ENCODE measurements around the gene STARD13. TPM values are rescaled to one million over a fixed set of nuclear protein-coding genes. Genes with fewer than 3 reads are reported as not detected.
A peak's percentile ranks its signal among the peaks of the same experiment; 100 is the strongest.

The STARD13 gene
- total RNA-seq, 4 donors from 2014 or later: 9.5 to 33.9 (median 30.3) TPM

DNA sequence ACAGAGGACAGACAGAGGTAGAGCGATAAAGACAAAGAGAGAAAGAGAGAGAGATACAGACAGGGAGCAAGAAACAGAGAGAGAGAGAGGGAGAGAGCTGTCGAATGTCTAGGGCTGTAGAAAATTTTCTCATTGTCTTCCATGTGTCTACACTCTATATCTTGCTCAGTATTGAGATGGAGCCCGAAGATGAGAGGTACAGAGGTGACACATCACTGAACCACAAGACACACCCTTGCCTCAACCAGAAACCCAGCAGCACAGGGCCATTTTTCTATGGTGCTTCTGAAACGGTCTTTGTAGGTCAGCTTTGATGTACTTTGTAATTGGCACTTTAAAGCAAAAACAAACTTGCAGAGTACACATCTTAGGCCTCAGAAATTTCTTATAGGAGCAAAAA is 157.4 kb downstream of the STARD13 start:
- Histone ChIP-seq H3K27me3 (no peaks in the 10 kb centered on the region), H3K27ac (no peak overlapping the region), H3K4me1 (peaks cover 0 to 30% (median 2%) of the 10 kb centered on the region in 4 donors), H3K36me3 (peaks cover 0 to 17% (median 0%) of the 10 kb centered on the region in 3 donors), H3K9me3 (no peaks in the 10 kb centered on the region), H3K4me3 (no peak overlapping the region)
- DNase-seq: no peak
- TF ChIP-seq POLR2A (IDR thresholded peaks at IDR 0.05): no peak
- no peak for TF ChIP-seq CTCF (IDR thresholded peaks at IDR 0.05)

DNA sequence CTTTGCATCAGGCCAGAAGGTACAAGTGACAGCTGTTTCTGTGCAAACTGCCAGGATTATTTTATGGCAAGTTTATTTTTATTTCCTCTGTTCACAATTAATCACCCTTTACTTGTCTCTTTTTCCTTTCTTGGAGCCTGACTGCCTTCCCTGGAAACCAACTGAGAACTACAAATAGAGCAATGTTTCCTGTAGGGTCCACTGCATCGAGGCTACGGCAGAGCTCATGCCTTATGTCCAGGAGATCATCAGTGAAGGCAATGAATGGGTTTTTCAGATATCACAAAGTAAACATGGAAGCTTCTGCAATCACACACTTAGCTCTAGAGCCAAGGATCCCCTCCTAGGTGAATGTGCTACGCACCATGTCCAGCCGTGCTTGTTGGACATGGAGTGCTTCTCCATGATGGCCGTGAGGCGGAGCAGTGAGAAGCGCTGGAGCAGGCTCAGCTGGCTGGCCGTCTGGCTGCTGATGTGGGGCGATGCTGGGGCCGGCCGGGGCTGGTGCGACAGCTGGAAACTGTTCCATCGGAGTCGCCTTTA is 158.5 kb downstream of the STARD13 start:
- H3K27me3 ChIP-seq: no peaks in the 10 kb centered on the region
- H3K4me3 ChIP-seq: no peak overlapping the region
- H3K36me3 ChIP-seq: peaks cover 0 to 13% (median 0%) of the 10 kb centered on the region in 3 donors
- TF ChIP-seq POLR2A (IDR thresholded peaks at IDR 0.05) (no peak), CTCF (IDR thresholded peaks at IDR 0.05) (no peak)
- peaks cover 0 to 30% (median 2%) of the 10 kb centered on the region in 4 donors for H3K4me1 ChIP-seq
- DNase-seq: no peak
- H3K27ac ChIP-seq: peak overlapping the region in 2 of 4 donors; percentile 14 to 76
- H3K9me3 ChIP-seq: no peaks in the 10 kb centered on the region

DNA sequence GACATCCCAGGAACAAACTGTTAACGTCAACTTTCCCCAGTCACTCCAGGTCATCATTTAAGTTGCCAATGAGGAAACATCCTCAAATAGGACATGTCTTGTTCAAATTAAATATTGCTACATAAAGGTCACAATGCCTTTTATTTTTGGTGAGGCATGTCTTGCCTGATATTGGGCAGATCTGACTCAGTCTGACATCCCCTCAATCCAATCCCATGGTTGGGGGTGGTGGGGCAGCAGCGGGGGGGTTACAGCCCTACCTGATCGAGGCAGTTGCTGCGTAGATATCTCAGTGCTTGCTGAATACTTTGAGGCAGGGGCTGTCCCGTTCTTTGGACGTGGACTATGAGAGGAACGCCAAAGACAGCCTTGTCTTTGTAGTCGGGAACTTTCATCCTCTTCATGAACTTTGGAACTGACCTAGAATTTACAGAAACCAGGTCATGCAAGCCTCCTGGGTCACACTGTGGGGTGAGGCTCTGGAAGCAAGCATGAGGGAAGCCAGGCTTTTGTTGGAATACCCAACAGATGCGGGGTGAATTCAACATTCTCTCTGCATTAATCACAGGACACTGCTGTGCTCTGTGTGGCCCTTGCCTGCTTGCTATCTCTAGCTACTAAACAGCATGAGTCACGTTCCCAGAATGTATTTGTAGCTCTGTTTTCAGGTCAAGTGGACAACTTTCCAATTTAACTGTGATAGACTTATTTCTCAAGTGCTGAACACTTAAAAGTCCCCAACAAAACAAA is 159.6 kb downstream of the STARD13 start:
- TF ChIP-seq CTCF (IDR thresholded peaks at IDR 0.05) (no peak), POLR2A (IDR thresholded peaks at IDR 0.05) (no peak)
- peaks cover 0 to 30% (median 2%) of the 10 kb centered on the region in 4 donors for H3K4me1 ChIP-seq
- H3K27ac ChIP-seq: peak overlapping the region; percentile 35 to 76 (median 50)
- H3K9me3 ChIP-seq: no peaks in the 10 kb centered on the region
- DNase-seq: peak in 2 of 3 donors; percentile 52 to 57
- no peaks in the 10 kb centered on the region for H3K27me3 ChIP-seq
- H3K4me3 ChIP-seq: no peak overlapping the region
- H3K36me3 ChIP-seq: peaks cover 0 to 12% (median 0%) of the 10 kb centered on the region in 3 donors

GRCh38 chr13:33123066-33123859 is 162.3 kb downstream of the STARD13 start:
- no peaks in the 10 kb centered on the region for H3K27me3 ChIP-seq
- H3K9me3 ChIP-seq: no peaks in the 10 kb centered on the region
- peaks cover 0 to under 1% (median 0%) of the 10 kb centered on the region in 3 donors for H3K36me3 ChIP-seq
- no peak overlapping the region for H3K4me3 ChIP-seq
- no peak for TF ChIP-seq POLR2A (IDR thresholded peaks at IDR 0.05)
- TF ChIP-seq CTCF (IDR thresholded peaks at IDR 0.05): no peak
- DNase-seq: peak in 1 of 3 donors; percentile 56
- H3K27ac ChIP-seq: peak overlapping the region in 2 of 4 donors; percentile 4 to 43
- H3K4me1 ChIP-seq: peaks cover 0 to 30% (median 2%) of the 10 kb centered on the region in 4 donors

DNA sequence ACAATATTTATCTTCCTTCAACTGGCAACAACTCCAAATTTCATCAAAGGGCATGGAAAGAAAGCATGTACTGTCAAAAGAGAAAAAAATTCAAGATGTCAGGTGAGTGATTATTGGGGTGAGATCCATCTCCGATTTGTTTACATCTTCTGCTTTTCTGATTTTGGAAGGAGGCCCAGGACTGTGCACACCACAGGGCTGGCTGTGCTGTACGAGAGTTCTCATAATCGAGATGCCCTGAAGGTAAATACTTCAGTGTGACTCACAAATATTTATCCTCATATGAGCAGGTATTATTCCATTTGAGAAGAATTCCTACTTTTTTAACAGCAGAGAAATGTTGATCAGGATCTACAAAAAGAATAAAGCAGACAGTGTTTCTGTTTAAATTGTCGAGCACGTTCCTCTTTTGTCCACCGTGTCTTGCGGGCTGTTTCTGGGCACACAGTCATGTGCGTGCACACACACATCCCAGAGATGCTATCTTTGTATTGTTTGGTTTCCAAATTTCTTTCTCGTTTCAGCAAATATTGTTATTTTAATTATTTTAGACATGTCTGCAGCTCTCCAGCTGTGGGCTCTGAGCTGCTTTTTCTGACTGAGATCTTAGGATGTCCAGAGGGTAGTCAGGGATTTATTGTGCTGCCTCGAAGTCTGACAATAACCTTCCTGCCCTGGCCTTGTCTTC is 165.6 kb downstream of the STARD13 start:
- Histone ChIP-seq H3K36me3 (peaks cover 0 to 22% (median 0%) of the 10 kb centered on the region in 3 donors), H3K4me1 (peaks cover 0 to 9% (median 0%) of the 10 kb centered on the region in 4 donors), H3K4me3 (no peak overlapping the region), H3K27me3 (no peaks in the 10 kb centered on the region), H3K9me3 (no peaks in the 10 kb centered on the region), H3K27ac (no peak overlapping the region)
- no peak for TF ChIP-seq CTCF (IDR thresholded peaks at IDR 0.05)
- TF ChIP-seq POLR2A (IDR thresholded peaks at IDR 0.05): no peak
- DNase-seq: no peak
